ENCODE measurements around the gene RTF2.

RTF2 gene

GRCh38 chr20:56439771-56440291 is 28.6 kb upstream of the RTF2 start:
- DNase-seq, result no peak
- Mint-ChIP-seq H3K4me3 (no peak overlapping the region), H3K9me3 (no peaks in the 10 kb centered on the region), H3K36me3 (ENCODE audit: low read depth) (no peaks in the 10 kb centered on the region), H3K4me1 (no peaks in the 10 kb centered on the region), H3K27me3 (ENCODE audit: low read depth, poor library complexity) (peaks cover 11% of the 10 kb centered on the region), H3K27ac (no peak overlapping the region)
- TF ChIP-seq, protein P1, sequence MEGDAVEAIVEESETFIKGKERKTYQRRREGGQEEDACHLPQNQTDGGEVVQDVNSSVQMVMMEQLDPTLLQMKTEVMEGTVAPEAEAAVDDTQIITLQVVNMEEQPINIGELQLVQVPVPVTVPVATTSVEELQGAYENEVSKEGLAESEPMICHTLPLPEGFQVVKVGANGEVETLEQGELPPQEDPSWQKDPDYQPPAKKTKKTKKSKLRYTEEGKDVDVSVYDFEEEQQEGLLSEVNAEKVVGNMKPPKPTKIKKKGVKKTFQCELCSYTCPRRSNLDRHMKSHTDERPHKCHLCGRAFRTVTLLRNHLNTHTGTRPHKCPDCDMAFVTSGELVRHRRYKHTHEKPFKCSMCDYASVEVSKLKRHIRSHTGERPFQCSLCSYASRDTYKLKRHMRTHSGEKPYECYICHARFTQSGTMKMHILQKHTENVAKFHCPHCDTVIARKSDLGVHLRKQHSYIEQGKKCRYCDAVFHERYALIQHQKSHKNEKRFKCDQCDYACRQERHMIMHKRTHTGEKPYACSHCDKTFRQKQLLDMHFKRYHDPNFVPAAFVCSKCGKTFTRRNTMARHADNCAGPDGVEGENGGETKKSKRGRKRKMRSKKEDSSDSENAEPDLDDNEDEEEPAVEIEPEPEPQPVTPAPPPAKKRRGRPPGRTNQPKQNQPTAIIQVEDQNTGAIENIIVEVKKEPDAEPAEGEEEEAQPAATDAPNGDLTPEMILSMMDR (IDR thresholded peaks at IDR 0.05), result no peak

DNA sequence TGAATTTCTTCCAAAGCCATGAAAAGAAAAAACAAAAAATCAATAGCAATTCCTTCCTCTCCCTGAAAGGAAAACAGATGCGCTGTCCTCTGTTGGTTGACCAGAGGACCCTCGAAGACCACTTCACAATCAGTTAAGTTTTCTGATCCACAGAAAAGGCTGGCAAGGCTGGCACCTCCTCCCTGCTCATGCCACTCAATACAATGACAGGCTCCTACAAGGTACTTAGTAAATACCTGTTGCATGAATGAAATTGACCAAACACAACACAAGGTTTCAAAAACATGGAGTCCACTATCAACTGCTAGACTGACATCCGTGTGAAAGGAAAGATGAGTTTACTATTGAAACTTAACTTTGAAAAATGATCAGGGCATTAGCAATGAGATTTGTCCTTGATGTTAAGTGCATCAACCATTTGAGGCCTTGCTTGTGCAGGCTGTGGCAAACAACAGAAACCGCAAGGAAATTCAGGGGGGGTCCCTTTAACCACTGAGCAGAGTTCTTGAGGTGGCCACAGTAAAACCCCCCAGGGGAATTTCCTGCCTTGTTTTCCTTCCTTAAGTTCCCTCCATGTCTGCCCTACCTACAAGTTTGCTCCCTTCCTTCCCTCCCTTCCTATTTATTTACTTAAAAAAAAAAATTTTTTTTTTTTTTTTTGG is 27.9 kb upstream of the RTF2 start:
- TF ChIP-seq, protein P1 (IDR thresholded peaks at IDR 0.05), result no peak
- no peak overlapping the region for H3K27ac Mint-ChIP-seq

DNA sequence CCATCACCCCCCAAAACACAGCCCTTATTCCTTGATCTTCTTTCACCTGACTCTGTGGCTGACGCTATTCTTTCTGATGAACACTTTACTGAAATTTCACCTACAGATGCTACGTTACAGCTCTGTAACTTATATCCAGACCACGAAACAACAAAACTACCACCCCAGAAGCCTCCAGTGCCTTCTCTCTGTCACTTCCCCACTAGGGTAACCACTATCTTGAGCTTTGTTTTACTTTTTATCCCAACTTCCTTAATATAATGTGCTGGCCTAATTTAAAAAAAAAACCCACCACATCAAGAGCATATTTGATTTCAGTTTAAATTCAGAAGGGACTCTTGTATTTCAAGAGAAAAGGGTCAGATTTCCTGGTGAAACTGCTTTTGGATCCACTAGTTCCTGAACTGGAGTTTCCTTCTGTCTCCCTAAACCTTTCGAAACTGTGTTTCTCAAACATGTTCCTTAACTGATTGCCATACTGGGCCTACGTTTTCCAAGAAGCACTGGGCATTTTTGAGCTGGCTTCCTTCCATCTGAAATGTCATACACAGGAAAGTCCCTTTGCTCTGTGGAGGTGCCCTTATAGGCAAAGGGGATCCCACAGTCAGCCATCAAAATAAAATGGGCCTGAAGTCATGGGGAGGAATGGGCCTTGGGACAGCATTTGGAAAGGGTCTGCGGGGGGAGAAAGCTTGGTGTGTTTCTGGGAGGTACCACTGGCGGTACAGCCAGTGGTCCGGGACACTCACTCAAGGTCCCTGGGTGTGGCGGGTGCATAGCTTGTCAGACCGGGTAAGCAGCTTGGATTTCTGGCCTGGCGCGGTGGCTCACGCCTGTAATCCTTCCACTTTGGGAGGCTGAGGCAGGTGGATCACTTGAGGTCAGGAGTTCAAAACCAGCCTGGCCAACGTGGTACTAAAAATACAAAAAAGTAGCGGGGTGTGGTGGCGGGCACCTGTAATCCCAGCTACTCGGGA is 25.8 kb upstream of the RTF2 start:
- Mint-ChIP-seq H3K4me1 (peaks cover 4% of the 10 kb centered on the region), H3K4me3 (no peak overlapping the region), H3K36me3 (ENCODE audit: low read depth) (no peaks in the 10 kb centered on the region), H3K27ac (no peak overlapping the region), H3K9me3 (no peaks in the 10 kb centered on the region), H3K27me3 (ENCODE audit: low read depth, poor library complexity) (peaks cover 22% of the 10 kb centered on the region)
- no peak for DNase-seq
- TF ChIP-seq, protein P1 (IDR thresholded peaks at IDR 0.05), result no peak

More for the DNA sequence above, 27.9 kb upstream of the RTF2 start:
- no peak for DNase-seq
- Mint-ChIP-seq H3K9me3 (no peaks in the 10 kb centered on the region), H3K36me3 (ENCODE audit: low read depth) (no peaks in the 10 kb centered on the region), H3K27me3 (ENCODE audit: low read depth, poor library complexity) (peaks cover 18% of the 10 kb centered on the region), H3K4me3 (no peak overlapping the region), H3K4me1 (no peaks in the 10 kb centered on the region)

DNA sequence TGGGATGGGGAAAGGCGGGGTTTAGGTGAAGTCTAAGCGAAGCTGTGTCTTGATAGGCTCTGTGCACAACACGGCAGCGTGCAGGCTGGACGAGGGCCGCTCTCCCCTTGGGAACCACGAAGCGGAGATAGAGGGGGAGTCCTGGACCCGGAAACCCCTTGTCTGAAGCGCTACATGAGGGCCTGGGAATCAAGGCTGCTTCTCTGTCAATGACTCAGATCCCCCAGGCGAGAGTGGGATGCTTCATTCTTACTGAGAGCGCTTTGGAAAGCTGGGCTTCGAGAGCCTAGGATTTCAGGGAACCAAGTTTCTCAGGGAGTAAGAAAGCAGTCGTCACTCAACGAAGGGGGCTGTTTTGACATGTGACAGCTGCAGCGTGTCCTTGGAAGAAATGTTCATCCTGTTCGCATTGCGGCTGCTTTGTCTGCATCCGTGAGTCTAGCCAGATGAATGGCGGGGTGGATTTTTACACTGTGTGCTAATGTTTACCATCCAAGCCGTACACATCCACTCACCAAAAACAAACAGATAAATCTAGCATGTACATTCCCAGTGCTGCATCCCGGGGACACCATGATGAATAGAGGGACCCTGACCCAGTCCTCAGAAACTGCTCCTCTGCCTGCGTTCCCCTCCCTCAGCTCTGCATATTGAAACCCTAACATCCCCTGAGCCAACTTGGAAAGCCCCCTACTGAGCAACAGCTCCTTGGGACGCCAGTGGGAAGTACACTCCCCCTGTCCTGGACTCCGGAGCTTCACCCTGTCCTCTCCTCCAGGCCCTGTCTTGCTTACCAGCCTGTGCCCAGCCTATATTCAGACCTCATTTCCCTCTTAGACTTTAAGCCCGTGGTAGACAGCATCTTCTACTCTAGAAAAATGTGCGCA is 24.5 kb upstream of the RTF2 start:
- DNase-seq, result no peak
- H3K27me3 Mint-ChIP-seq (ENCODE audit: low read depth, poor library complexity), result peaks cover 26% of the 10 kb centered on the region
- no peaks in the 10 kb centered on the region for H3K9me3 Mint-ChIP-seq
- H3K36me3 Mint-ChIP-seq (ENCODE audit: low read depth), result no peaks in the 10 kb centered on the region
- TF ChIP-seq, protein P1 (IDR thresholded peaks at IDR 0.05), result no peak
- H3K4me1 Mint-ChIP-seq, result peaks cover 4% of the 10 kb centered on the region
- H3K27ac Mint-ChIP-seq, result no peak overlapping the region
- no peak overlapping the region for H3K4me3 Mint-ChIP-seq

GRCh38 chr20:56445130-56445529 is 23.3 kb upstream of the RTF2 start:
- DNase-seq, result no peak
- Mint-ChIP-seq H3K4me1 (peaks cover 4% of the 10 kb centered on the region), H3K27ac (no peak overlapping the region), H3K27me3 (ENCODE audit: low read depth, poor library complexity) (peaks cover 32% of the 10 kb centered on the region), H3K4me3 (no peak overlapping the region), H3K9me3 (no peaks in the 10 kb centered on the region), H3K36me3 (ENCODE audit: low read depth) (no peaks in the 10 kb centered on the region)
- TF ChIP-seq, protein P1 (IDR thresholded peaks at IDR 0.05), result no peak

Data from nephron progenitor cell (in vitro differentiated cells).